SK-N-SH (cell line): ENCODE results near the gene ARHGAP6. TPM values are rescaled to one million over a fixed set of nuclear protein-coding genes. Genes with fewer than 3 reads are reported as not detected.

ENCODE experiments used
- CTCF ChIA-PET: fragments of 300-600, 350-600 bp; formaldehyde crosslinking; extraction: SDS; loops from one replicate; lab custom pipeline; 2021; lab: Yijun Ruan, JAX
- POLR2A ChIA-PET: fragments of 350-600 bp; sonication (Branson Sonifier 250); formaldehyde crosslinking; extraction: SDS; loops from one replicate; lab custom pipeline; 2020; ENCODE audit warnings: antibody characterized with exemption, inconsistent platforms; lab: Yijun Ruan, JAX
- DNase-seq: peaks from one replicate; pipeline ENCODE4 v3.0.0; 2012
- H2AFZ ChIP-seq: fragments of 200-600 bp; sonication (generic); 2 replicates; pipeline ENCODE4 v1.8.1; 2016; ENCODE audit warnings: antibody characterized with exemption, mild to moderate bottlenecking, low read depth
- H3F3A ChIP-seq: fragments of 200-600 bp; sonication (generic); replicated peaks from 2 replicates; pipeline ENCODE3; 2016; ENCODE audit warnings: antibody characterized with exemption, mild to moderate bottlenecking; ENCODE audit not compliant: insufficient read depth
- H3K27ac ChIP-seq, 2 experiments: fragments of 200-500 bp in 1 of 2; fragments of 200-600 bp in 1 of 2; sonication (Bioruptor generic) in 1 of 2; sonication (generic), shearing (Covaris generic) in 1 of 2; 2 replicates each; pipeline versions ENCODE4 v1.5.1 to v1.6.1; 2014 to 2016; ENCODE audit warnings: low read depth in 2 of 2, inconsistent platforms in 1 of 2, low read length in 1 of 2, mild to moderate bottlenecking in 1 of 2, mixed read lengths in 1 of 2
- H3K27me3 ChIP-seq: fragments of 200-600 bp; sonication (generic), shearing (Covaris generic); 2 replicates; pipeline ENCODE4 v1.6.1; 2016; ENCODE audit warnings: mixed run types; ENCODE audit not compliant: insufficient read depth
- H3K36me3 ChIP-seq, 2 experiments: fragments of 200-500 bp in 1 of 2; fragments of 200-600 bp in 1 of 2; sonication (Bioruptor generic) in 1 of 2; sonication (generic) in 1 of 2; replicated peaks in 1 of 2; 2 replicates each; pipeline versions ENCODE3 to v1.5.1; 2014 to 2016; ENCODE audit warnings: low read length in 1 of 2, mild to moderate bottlenecking in 1 of 2; ENCODE audit not compliant: insufficient read depth in 2 of 2, control insufficient read depth in 1 of 2
- H3K4me1 ChIP-seq, 2 experiments: fragments of 200-500 bp in 1 of 2; fragments of 200-600 bp in 1 of 2; sonication (Bioruptor generic) in 1 of 2; sonication (generic), shearing (Covaris generic) in 1 of 2; 2 replicates each; pipeline versions ENCODE4 v1.5.1 to v1.6.1; 2014 to 2016; ENCODE audit warnings: low read depth in 1 of 2, low read length in 1 of 2, mixed run types in 1 of 2; ENCODE audit not compliant: insufficient read depth in 2 of 2, control insufficient read depth in 1 of 2
- H3K4me2 ChIP-seq: fragments of 200-600 bp; sonication (generic), shearing (Covaris generic); 2 replicates; pipeline ENCODE4 v1.6.1; 2017; ENCODE audit warnings: mixed run types
- H3K4me3 ChIP-seq, 2 experiments: fragments of 200-500 bp in 1 of 2; fragments of 200-600 bp in 1 of 2; sonication (Bioruptor generic) in 1 of 2; sonication (generic), shearing (Covaris generic) in 1 of 2; 2 replicates each; pipeline versions ENCODE4 v1.5.1 to v1.8.1; 2014 to 2016; ENCODE audit warnings: low read depth in 2 of 2, inconsistent platforms in 1 of 2, low read length in 1 of 2, mild to moderate bottlenecking in 1 of 2, mixed read lengths in 1 of 2, moderate library complexity in 1 of 2
- H3K79me2 ChIP-seq: fragments of 200-600 bp; sonication (generic); 2 replicates; pipeline ENCODE4 v1.8.1; 2017; ENCODE audit warnings: mild to moderate bottlenecking; ENCODE audit not compliant: insufficient read depth
- H3K9ac ChIP-seq: fragments of 200-600 bp; sonication (generic); 2 replicates; pipeline ENCODE4 v1.6.1; 2017; ENCODE audit warnings: mixed run types
- H3K9me2 ChIP-seq: fragments of 200-600 bp; sonication (generic); 2 replicates; pipeline ENCODE4 v1.6.1; 2017; ENCODE audit warnings: mixed run types
- H3K9me3 ChIP-seq: fragments of 200-600 bp; sonication (generic); 2 replicates; pipeline ENCODE4 v1.6.1; 2017; ENCODE audit warnings: mixed run types, mild to moderate bottlenecking, moderate library complexity
- H4K20me1 ChIP-seq: fragments of 200-600 bp; sonication (generic); 2 replicates; pipeline ENCODE4 v1.6.1; 2017; ENCODE audit warnings: mild to moderate bottlenecking, mixed run types; ENCODE audit not compliant: insufficient read depth
- CTCF ChIP-seq: fragments of 200-600 bp; sonication (generic); IDR thresholded peaks from 2 replicates; pipeline ENCODE4 v1.6.1; 2017; ENCODE audit warnings: antibody characterized with exemption, mild to moderate bottlenecking, moderate library complexity
- FOSL2 ChIP-seq: IDR thresholded peaks from 2 replicates; pipeline ENCODE4 v1.4.0; 2012; ENCODE audit warnings: low read depth, mild to moderate bottlenecking, moderate library complexity, borderline replicate concordance
- FOXJ3 ChIP-seq: sonication (generic); formaldehyde crosslinking; IDR thresholded peaks from 2 replicates; pipeline ENCODE4 v1.5.1; 2020; ENCODE audit warnings: mild to moderate bottlenecking, missing genetic modification reagents
- FOXM1 ChIP-seq: IDR thresholded peaks from 2 replicates; pipeline ENCODE4 v1.4.0; 2012; ENCODE audit warnings: low read depth, mild to moderate bottlenecking
- IRF3 ChIP-seq: fragments of 150-350 bp; IDR thresholded peaks from 2 replicates; pipeline ENCODE4 v1.6.1; 2016; ENCODE audit warnings: mild to moderate bottlenecking, low read depth, low read length
- JUND ChIP-seq: IDR thresholded peaks from 2 replicates; pipeline ENCODE4 v1.4.0; 2012
- MXI1 ChIP-seq: IDR thresholded peaks from 2 replicates; pipeline ENCODE4 v1.6.1; 2012; ENCODE audit warnings: mild to moderate bottlenecking, low read depth, low read length, improper control_type of control experiment
- NRF1 ChIP-seq: IDR thresholded peaks from 2 replicates; pipeline ENCODE4 v1.6.1; 2012; ENCODE audit warnings: low read depth, mild to moderate bottlenecking, low read length
- PBX3 ChIP-seq: IDR thresholded peaks from 2 replicates; pipeline ENCODE4; 2012
- POLR2AphosphoS5 ChIP-seq: IDR thresholded peaks from 2 replicates; pipeline ENCODE4 v1.6.1; 2012; ENCODE audit warnings: low read depth, low read length
- RCOR1 ChIP-seq: fragments of 150-350 bp; IDR thresholded peaks from 2 replicates; pipeline ENCODE4 v1.6.1; 2017; ENCODE audit warnings: antibody characterized with exemption, low read length
- TCF12 ChIP-seq: IDR thresholded peaks from 2 replicates; pipeline ENCODE4 v1.4.0; 2012
- TEAD4 ChIP-seq: IDR thresholded peaks from 2 replicates; pipeline ENCODE4 v1.4.0; 2012; ENCODE audit warnings: mild to moderate bottlenecking, borderline replicate concordance; ENCODE audit not compliant: insufficient read depth
- USF2 ChIP-seq: fragments of 150-350 bp; IDR thresholded peaks from 2 replicates; pipeline ENCODE4 v1.6.1; 2017; ENCODE audit warnings: antibody characterized with exemption, low read length, low read depth, borderline replicate concordance
- WGBS: methylation state at CpG from one replicate; pipeline ENCODE4 v1.1.6; 2017; ENCODE audit warnings: low lambda C conversion rate; 5-methylcytosine and 5-hydroxymethylcytosine counted together
- polyA plus RNA-seq, 3 experiments: library from polyadenylated mRNA; depleted of rRNA; stranded (reverse); fragments of >200 nt; gene quantifications; 2 replicates each; pipeline ENCODE4 v1.2.3, GENCODE V29; 2012

The ARHGAP6 gene
- polyA plus RNA-seq, 1 of the 3 experiments (the other 2 are of a cell fraction), result 0.16 TPM

- H3K4me2 ChIP-seq, result no peak overlapping the region
- no peaks in the 10 kb centered on the region for H3K27me3 ChIP-seq
- H2AFZ ChIP-seq, result no peak overlapping the region
- no peaks in the 10 kb centered on the region for H3K36me3 ChIP-seq
- no peaks in the 10 kb centered on the region for H3F3A ChIP-seq
- no peaks in the 10 kb centered on the region for H4K20me1 ChIP-seq
- TF ChIP-seq FOXJ3 (no peak), PBX3 (no peak), CTCF (no peak), USF2 (no peak), FOSL2 (peak; percentile 31; the same call in 1 of the 2 replicates), JUND (0 out of 2 replicates have a peak, but pooled peaks have one; percentile 18), FOXM1 (no peak), TCF12 (0 out of 2 replicates have a peak, but pooled peaks have one; percentile 17)
- H3K9me2 ChIP-seq, result no peaks in the 10 kb centered on the region
- H3K9me3 ChIP-seq, result no peaks in the 10 kb centered on the region
- H3K4me1 ChIP-seq, result no peaks in the 10 kb centered on the region
- CTCF ChIA-PET, result interaction anchor here (0.6 kb wide), 1 partner anchor 212 kb away, joined by 4 read pairs; no protein-coding TSS in a partner anchor
- no peak overlapping the region for H3K9ac ChIP-seq
- DNase-seq, result no peak
- H3K4me3 ChIP-seq, result no peak overlapping the region
- 7% methylated on average over 2 of the region's 2 CpGs for WGBS
- no peaks in the 10 kb centered on the region for H3K79me2 ChIP-seq
- H3K27ac ChIP-seq, result no peak overlapping the region
- POLR2A ChIA-PET, result no interaction called here
These were observed 108.6 kb downstream of the ARHGAP6 start for GRCh38 chrX:11557120-11557519.

GRCh38 chrX:11555759-11556158 is 110.0 kb downstream of the ARHGAP6 start:
- TF ChIP-seq MXI1 (no peak), IRF3 (no peak), USF2 (no peak), TEAD4 (no peak), POLR2AphosphoS5 (no peak), RCOR1 (no peak), NRF1 (no peak)

More at GRCh38 chrX:11555759-11556158, 110.0 kb downstream of the ARHGAP6 start:
- Histone ChIP-seq H2AFZ (no peak overlapping the region), H3K36me3 (no peaks in the 10 kb centered on the region), H3K4me3 (no peak overlapping the region), H3K27me3 (no peaks in the 10 kb centered on the region), H3K79me2 (no peaks in the 10 kb centered on the region), H3K27ac (no peak overlapping the region), H4K20me1 (no peaks in the 10 kb centered on the region), H3K9me2 (no peaks in the 10 kb centered on the region), H3K4me2 (no peak overlapping the region), H3K9ac (no peak overlapping the region), H3K9me3 (no peaks in the 10 kb centered on the region), H3K4me1 (no peaks in the 10 kb centered on the region), H3F3A (no peaks in the 10 kb centered on the region)
- WGBS, result 48% methylated on average over 5 of the region's 5 CpGs
- DNase-seq, result no peak
- CTCF ChIA-PET, result no interaction called here
- POLR2A ChIA-PET, result no interaction called here
